Loucy (cell line): Measurements from ENCODE around the gene MS4A14.

Source experiments
- H2AFZ ChIP-seq: fragments of 200-600 bp; sonication (generic); 2 replicates; pipeline ENCODE4 v1.6.0; 2016; ENCODE audit warnings: antibody characterized with exemption, mild to moderate bottlenecking, low read length, moderate library complexity
- H3F3A ChIP-seq: fragments of 200-600 bp; 2 replicates; pipeline ENCODE4 v1.6.0; 2016; ENCODE audit warnings: antibody characterized with exemption, low read depth, mild to moderate bottlenecking
- H3K27me3 ChIP-seq: fragments of 200-600 bp; sonication (generic); 2 replicates; pipeline ENCODE4 v1.6.1; 2014; ENCODE audit warnings: low read length, mild to moderate bottlenecking; ENCODE audit not compliant: insufficient read depth, poor library complexity, severe bottlenecking
- H3K36me3 ChIP-seq: fragments of 200-600 bp; sonication (generic); 2 replicates; pipeline ENCODE4 v1.6.1; 2016; ENCODE audit warnings: low read length; ENCODE audit not compliant: insufficient read depth
- H3K4me1 ChIP-seq: fragments of 200-600 bp; sonication (generic); 2 replicates; pipeline ENCODE4 v1.5.1; 2014; ENCODE audit warnings: low read length, mild to moderate bottlenecking; ENCODE audit not compliant: insufficient read depth, poor library complexity, severe bottlenecking
- H3K4me2 ChIP-seq: fragments of 200-600 bp; sonication (generic); 2 replicates; pipeline ENCODE4 v1.6.0; 2014; ENCODE audit warnings: antibody characterized with exemption, low read length, low read depth, mild to moderate bottlenecking; ENCODE audit not compliant: poor library complexity, severe bottlenecking
- H3K4me3 ChIP-seq: fragments of 200-600 bp; sonication (generic); 2 replicates; pipeline ENCODE4 v1.5.1; 2014; ENCODE audit warnings: low read length, mild to moderate bottlenecking, mixed read lengths; ENCODE audit not compliant: poor library complexity, severe bottlenecking
- H3K79me2 ChIP-seq: fragments of 200-600 bp; sonication (generic); 2 replicates; pipeline ENCODE4 v1.6.1; 2014; ENCODE audit warnings: low read length; ENCODE audit not compliant: insufficient read depth
- H3K9ac ChIP-seq: fragments of 200-600 bp; sonication (generic); 2 replicates; pipeline ENCODE4 v1.6.0; 2014; ENCODE audit warnings: mild to moderate bottlenecking, low read depth, low read length, moderate library complexity; ENCODE audit not compliant: poor library complexity, severe bottlenecking
- H3K9me2 ChIP-seq: fragments of 200-600 bp; sonication (generic); replicated peaks from 2 replicates; pipeline ENCODE4 v1.6.1; 2016; ENCODE audit warnings: low read depth, low read length, mixed read lengths
- H3K9me3 ChIP-seq: fragments of 200-600 bp; sonication (generic); 2 replicates; pipeline ENCODE4 v1.6.1; 2014; ENCODE audit warnings: mild to moderate bottlenecking, antibody characterized with exemption, low read length, low read depth; ENCODE audit not compliant: insufficient read depth
- H4K20me1 ChIP-seq: fragments of 200-600 bp; sonication (generic); 2 replicates; pipeline ENCODE4 v1.6.0; 2014; ENCODE audit warnings: antibody characterized with exemption, low read length, mild to moderate bottlenecking; ENCODE audit not compliant: insufficient read depth, poor library complexity, severe bottlenecking
- EZH2phosphoT487 ChIP-seq: fragments of 200-600 bp; IDR thresholded peaks from 2 replicates; pipeline ENCODE4 v1.6.1; 2018; ENCODE audit warnings: antibody characterized with exemption, mild to moderate bottlenecking, moderate library complexity, borderline replicate concordance
- TF ChIP-seq, protein P1 (sequence below): fragments of 200-600 bp; sonication (generic); conservative IDR thresholded peaks from 2 replicates; pipeline ENCODE4 v1.5.1; 2014; ENCODE audit warnings: mild to moderate bottlenecking, antibody characterized with exemption, low read length

The MS4A14 gene, protein sequence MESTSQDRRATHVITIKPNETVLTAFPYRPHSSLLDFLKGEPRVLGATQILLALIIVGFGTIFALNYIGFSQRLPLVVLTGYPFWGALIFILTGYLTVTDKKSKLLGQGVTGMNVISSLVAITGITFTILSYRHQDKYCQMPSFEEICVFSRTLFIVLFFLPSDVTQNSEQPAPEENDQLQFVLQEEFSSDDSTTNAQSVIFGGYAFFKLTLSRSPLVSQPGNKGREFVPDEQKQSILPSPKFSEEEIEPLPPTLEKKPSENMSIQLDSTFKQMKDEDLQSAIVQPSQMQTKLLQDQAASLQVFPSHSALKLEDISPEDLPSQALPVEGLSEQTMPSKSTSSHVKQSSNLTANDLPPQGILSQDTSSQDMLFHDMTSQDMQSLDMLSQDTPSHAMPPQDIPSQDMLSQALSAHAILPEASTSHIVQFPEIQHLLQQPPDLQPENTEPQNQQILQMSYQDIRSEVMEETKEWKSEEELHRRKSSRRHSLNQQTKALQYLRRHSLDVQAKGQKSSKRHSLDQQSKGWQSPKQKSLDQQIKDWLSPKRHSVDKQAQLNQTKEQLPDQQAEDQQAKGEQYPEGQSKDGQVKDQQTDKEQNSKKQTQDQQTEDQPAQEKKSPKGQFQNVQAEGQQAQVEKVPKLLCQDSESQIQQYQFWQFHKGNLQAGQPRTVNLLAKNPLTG

DNA sequence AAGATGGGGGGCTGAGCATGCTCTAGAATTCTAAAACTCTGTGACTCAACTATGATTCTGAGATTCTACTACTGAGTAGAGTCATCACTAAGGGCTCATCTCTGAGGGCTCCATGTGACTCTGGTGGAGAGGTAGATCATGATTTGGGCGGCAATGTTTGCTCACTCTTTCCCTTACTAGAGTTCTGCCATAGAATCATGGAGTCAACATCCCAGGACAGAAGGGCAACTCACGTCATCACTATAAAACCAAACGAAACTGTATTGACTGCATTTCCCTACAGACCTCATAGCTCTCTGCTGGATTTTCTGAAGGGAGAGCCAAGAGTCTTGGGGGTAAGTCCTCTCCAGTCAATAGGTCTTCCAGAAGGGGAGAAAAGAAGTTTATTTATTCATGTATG lies at the start of gene MS4A14:
Gene MS4A14 (plus strand): TSS at position 78 of the 400 bp plus-strand sequence. CDS start 120 bp downstream, at position 198.
- Histone ChIP-seq H3K4me1 (peaks cover 9% of the 10 kb centered on the region), H3F3A (no peaks in the 10 kb centered on the region), H3K79me2 (no peaks in the 10 kb centered on the region), H3K4me3 (no peak within 1 kb of the TSS), H3K4me2 (no peak within 1 kb of the TSS), H3K9me3 (no peaks in the 10 kb centered on the region), H4K20me1 (no peaks in the 10 kb centered on the region), H3K27me3 (no peaks in the 10 kb centered on the region), H2AFZ (0 out of 2 replicates have a peak within 1 kb of the TSS, but pooled peaks have one; percentile 27), H3K9ac (no peak within 1 kb of the TSS), H3K9me2 (no peaks in the 10 kb centered on the region), H3K36me3 (no peaks in the 10 kb centered on the region)
- TF ChIP-seq EZH2phosphoT487 = no peak
- TF ChIP-seq, protein P1, sequence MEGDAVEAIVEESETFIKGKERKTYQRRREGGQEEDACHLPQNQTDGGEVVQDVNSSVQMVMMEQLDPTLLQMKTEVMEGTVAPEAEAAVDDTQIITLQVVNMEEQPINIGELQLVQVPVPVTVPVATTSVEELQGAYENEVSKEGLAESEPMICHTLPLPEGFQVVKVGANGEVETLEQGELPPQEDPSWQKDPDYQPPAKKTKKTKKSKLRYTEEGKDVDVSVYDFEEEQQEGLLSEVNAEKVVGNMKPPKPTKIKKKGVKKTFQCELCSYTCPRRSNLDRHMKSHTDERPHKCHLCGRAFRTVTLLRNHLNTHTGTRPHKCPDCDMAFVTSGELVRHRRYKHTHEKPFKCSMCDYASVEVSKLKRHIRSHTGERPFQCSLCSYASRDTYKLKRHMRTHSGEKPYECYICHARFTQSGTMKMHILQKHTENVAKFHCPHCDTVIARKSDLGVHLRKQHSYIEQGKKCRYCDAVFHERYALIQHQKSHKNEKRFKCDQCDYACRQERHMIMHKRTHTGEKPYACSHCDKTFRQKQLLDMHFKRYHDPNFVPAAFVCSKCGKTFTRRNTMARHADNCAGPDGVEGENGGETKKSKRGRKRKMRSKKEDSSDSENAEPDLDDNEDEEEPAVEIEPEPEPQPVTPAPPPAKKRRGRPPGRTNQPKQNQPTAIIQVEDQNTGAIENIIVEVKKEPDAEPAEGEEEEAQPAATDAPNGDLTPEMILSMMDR = no peak

DNA sequence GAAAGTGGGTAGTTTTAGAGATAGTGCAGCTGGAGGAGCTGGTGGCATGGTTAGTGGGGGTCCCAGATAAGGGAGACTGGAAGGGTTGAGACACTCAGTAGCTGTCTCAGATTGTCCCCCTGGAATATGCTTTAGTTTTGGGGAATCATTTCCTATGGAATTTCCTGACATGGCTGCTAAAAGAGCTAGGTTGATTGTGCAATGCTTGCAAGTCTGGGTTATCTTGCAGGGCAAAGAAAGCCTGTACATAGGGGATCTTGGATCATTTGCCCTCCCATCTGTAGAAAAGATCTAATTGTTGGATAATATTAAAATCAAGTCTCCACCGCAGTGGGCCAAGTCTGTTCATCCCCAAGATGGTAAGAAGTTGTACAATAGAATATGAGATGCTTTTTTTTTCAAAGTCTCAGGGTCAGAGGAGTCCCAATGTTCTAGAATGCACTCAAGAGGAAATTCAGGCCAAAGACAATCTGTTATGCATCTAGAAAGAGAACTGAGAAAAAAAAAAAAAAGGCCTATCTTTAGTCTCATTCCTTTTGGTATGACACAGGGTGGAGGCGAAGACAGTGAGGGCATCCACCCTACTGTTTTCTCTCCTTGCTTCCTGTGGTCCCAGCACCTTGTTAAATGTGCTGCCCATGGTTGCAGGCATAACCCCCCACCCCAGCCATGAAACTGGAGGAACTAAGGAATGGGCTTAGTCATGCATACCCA lies 49.0 kb upstream of the MS4A14 start:
- no peaks in the 10 kb centered on the region for H4K20me1 ChIP-seq
- H3K27me3 ChIP-seq = no peaks in the 10 kb centered on the region
- H3K36me3 ChIP-seq = no peaks in the 10 kb centered on the region
- H3K9me3 ChIP-seq = no peaks in the 10 kb centered on the region
- no peak overlapping the region for H3K9ac ChIP-seq
- H3K4me3 ChIP-seq = no peak overlapping the region
- H3K9me2 ChIP-seq = no peaks in the 10 kb centered on the region
- no peaks in the 10 kb centered on the region for H3K4me1 ChIP-seq
- no peak overlapping the region for H3K4me2 ChIP-seq
- no peaks in the 10 kb centered on the region for H3K79me2 ChIP-seq
- H2AFZ ChIP-seq = no peak overlapping the region
- H3F3A ChIP-seq = no peaks in the 10 kb centered on the region
- no peak for TF ChIP-seq EZH2phosphoT487
- TF ChIP-seq, protein P1 = no peak

DNA sequence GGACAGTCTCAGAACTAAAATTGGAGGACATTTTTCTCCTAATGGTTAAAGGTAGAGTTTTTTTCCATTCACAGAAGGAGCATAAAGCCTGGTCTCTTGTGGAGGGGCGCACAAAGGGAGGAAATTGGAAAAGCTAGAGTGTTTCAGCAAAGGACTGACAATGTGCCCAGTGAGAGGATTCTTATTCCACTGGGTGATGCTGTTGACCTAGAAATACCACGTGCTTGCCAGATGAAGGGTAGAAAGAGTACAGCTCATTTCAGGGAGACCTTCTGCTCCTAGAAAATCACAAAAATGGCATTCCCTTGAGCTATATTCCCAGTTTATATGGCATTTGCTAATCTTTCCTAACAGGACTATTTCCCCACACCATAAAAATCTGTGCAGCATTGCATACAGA lies 48.1 kb upstream of the MS4A14 start:
- H2AFZ ChIP-seq = no peak overlapping the region
- H3K79me2 ChIP-seq = no peaks in the 10 kb centered on the region
- TF ChIP-seq, protein P1 = peak; percentile 50
- TF ChIP-seq EZH2phosphoT487 = no peak
- no peaks in the 10 kb centered on the region for H3K9me3 ChIP-seq
- H3K27me3 ChIP-seq = no peaks in the 10 kb centered on the region
- H3K36me3 ChIP-seq = no peaks in the 10 kb centered on the region
- H3F3A ChIP-seq = no peaks in the 10 kb centered on the region
- H3K4me1 ChIP-seq = no peaks in the 10 kb centered on the region
- H3K4me3 ChIP-seq = no peak overlapping the region
- H3K4me2 ChIP-seq = no peak overlapping the region
- no peak overlapping the region for H3K9ac ChIP-seq
- H4K20me1 ChIP-seq = no peaks in the 10 kb centered on the region
- H3K9me2 ChIP-seq = no peaks in the 10 kb centered on the region
